SK-N-SH treated with all-trans-retinoic acid at 6 μM for 48 hours (cell line): ENCODE data around the gene MEGF9.

ENCODE experiments used
- ARNTL ChIP-seq: fragments of 450-650 bp; formaldehyde crosslinking; IDR thresholded peaks from 2 replicates; pipeline ENCODE4 v1.5.0; 2020; ENCODE audit warnings: low read depth, mild to moderate bottlenecking, moderate library complexity, borderline replicate concordance
- GLIS3 ChIP-seq: fragments of 250-450 bp; sonication (Bioruptor Pico); IDR thresholded peaks from 2 replicates; pipeline ENCODE4 v1.5.0; 2020; ENCODE audit warnings: mild to moderate bottlenecking, moderate library complexity
- PATZ1 ChIP-seq: fragments of 250-450 bp; sonication (Bioruptor Pico); IDR thresholded peaks from 2 replicates; pipeline ENCODE4 v1.8.0; 2020; ENCODE audit warnings: mild to moderate bottlenecking, moderate library complexity, borderline replicate concordance
- TF ChIP-seq, protein P1 (sequence below): fragments of 250-450 bp; sonication (Bioruptor Pico); IDR thresholded peaks from 2 replicates; pipeline ENCODE4 v1.5.1; 2020; ENCODE audit warnings: low read depth, mild to moderate bottlenecking, moderate library complexity

- TF ChIP-seq GLIS3 (CRISPR knock-in tag) (no peak), ARNTL (CRISPR knock-in tag) (no peak), PATZ1 (no peak)
- TF ChIP-seq, protein P1, sequence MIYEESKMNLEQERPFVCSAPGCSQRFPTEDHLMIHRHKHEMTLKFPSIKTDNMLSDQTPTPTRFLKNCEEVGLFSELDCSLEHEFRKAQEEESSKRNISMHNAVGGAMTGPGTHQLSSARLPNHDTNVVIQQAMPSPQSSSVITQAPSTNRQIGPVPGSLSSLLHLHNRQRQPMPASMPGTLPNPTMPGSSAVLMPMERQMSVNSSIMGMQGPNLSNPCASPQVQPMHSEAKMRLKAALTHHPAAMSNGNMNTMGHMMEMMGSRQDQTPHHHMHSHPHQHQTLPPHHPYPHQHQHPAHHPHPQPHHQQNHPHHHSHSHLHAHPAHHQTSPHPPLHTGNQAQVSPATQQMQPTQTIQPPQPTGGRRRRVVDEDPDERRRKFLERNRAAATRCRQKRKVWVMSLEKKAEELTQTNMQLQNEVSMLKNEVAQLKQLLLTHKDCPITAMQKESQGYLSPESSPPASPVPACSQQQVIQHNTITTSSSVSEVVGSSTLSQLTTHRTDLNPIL (CRISPR knock-in tag): no peak
Observed at GRCh38 chr9:120559546-120559945, 154.7 kb downstream of the MEGF9 start.
